A673 (cell line): ENCODE results near the gene COX6B2. TPM values are rescaled to one million over a fixed set of nuclear protein-coding genes. Genes with fewer than 3 reads are reported as not detected.
A peak's percentile ranks its signal among the peaks of the same experiment; 100 is the strongest.

Experiments
- BruUV-seq: library from RNA; stranded (reverse); fragments of 400-500 nt; replicated peaks from 2 replicates; lab custom pipeline; 2021; lab: Mats Ljungman, UMichigan
- CTCF ChIA-PET: fragments of 300-600 bp; sonication (Branson Sonifier 250); formaldehyde crosslinking; loops from one replicate; lab custom pipeline; 2022; ENCODE audit warnings: antibody characterized with exemption; lab: Charles Lee
- POLR2A ChIA-PET: fragments of 300-600 bp; sonication (Branson Sonifier 250); formaldehyde crosslinking; loops from one replicate; lab custom pipeline; 2022; ENCODE audit warnings: antibody characterized with exemption; ENCODE audit not compliant: low non-redundant PET; lab: Charles Lee
- DNase-seq: peaks from one replicate; pipeline ENCODE4 v3.0.0-alpha.2; 2015; ENCODE audit warnings: low spot score
- H3K27ac ChIP-seq: fragments of 200-600 bp; sonication (generic); 2 replicates; pipeline ENCODE4 v1.5.1; 2016; ENCODE audit warnings: mixed run types, low read depth, mild to moderate bottlenecking, mixed read lengths, antibody characterized with exemption, low read length; ENCODE audit not compliant: poor library complexity, severe bottlenecking
- H3K27me3 ChIP-seq: fragments of 200-600 bp; sonication (generic); replicated peaks from 2 replicates; pipeline ENCODE4 v1.6.1; 2017; ENCODE audit warnings: mixed run types, low read depth, mild to moderate bottlenecking, mixed read lengths, antibody characterized with exemption, low read length; ENCODE audit not compliant: insufficient read depth, poor library complexity
- H3K36me3 ChIP-seq: fragments of 200-600 bp; sonication (generic); 2 replicates; pipeline ENCODE4 v1.6.1; 2016; ENCODE audit warnings: mixed run types, mild to moderate bottlenecking, mixed read lengths, antibody characterized with exemption, low read length; ENCODE audit not compliant: insufficient read depth, poor library complexity, severe bottlenecking
- H3K4me1 ChIP-seq: fragments of 200-600 bp; sonication (generic); 2 replicates; pipeline ENCODE4 v1.6.1; 2017; ENCODE audit warnings: mixed run types, mild to moderate bottlenecking, mixed read lengths, antibody characterized with exemption, low read length; ENCODE audit not compliant: insufficient read depth, poor library complexity, severe bottlenecking
- H3K4me3 ChIP-seq: fragments of 200-600 bp; sonication (generic); 2 replicates; pipeline ENCODE4 v1.5.1; 2016; ENCODE audit warnings: low read depth, mixed run types, mild to moderate bottlenecking, mixed read lengths, low read length; ENCODE audit not compliant: poor library complexity, severe bottlenecking
- H3K9me3 ChIP-seq: fragments of 200-600 bp; sonication (generic); 2 replicates; pipeline ENCODE4 v1.6.1; 2016; ENCODE audit warnings: mixed run types, low read depth, mild to moderate bottlenecking, mixed read lengths, antibody characterized with exemption, low read length; ENCODE audit not compliant: poor library complexity, severe bottlenecking
- EZH2 ChIP-seq: fragments of 200-600 bp; sonication (generic); IDR thresholded peaks from 2 replicates; pipeline ENCODE4 v1.6.1; 2017; ENCODE audit warnings: borderline replicate concordance, low read depth, mild to moderate bottlenecking, mixed read lengths, antibody characterized with exemption, low read length; ENCODE audit not compliant: poor library complexity, severe bottlenecking
- intact Hi-C: fragments of 100-400 bp; cut with micrococcal nuclease; formaldehyde crosslinking; loops from one replicate; pipeline ENCODE4 v1.10.0; 2022; ENCODE audit not compliant: unreplicated experiment
- total RNA-seq: library from RNA; stranded (reverse); gene quantifications from 2 replicates; pipeline ENCODE4 v1.2.3, GENCODE V29; 2021
- TF ChIP-seq, protein P1 (sequence below): fragments of 300-800, 200-600 bp; sonication (generic); conservative IDR thresholded peaks from 2 replicates; pipeline ENCODE4 v1.5.1; 2017; ENCODE audit warnings: low read depth, mild to moderate bottlenecking, antibody characterized with exemption, low read length, moderate library complexity, mixed read lengths

Gene COX6B2
- total RNA-seq, 1 experiment from 2014 or later, result not detected

DNA sequence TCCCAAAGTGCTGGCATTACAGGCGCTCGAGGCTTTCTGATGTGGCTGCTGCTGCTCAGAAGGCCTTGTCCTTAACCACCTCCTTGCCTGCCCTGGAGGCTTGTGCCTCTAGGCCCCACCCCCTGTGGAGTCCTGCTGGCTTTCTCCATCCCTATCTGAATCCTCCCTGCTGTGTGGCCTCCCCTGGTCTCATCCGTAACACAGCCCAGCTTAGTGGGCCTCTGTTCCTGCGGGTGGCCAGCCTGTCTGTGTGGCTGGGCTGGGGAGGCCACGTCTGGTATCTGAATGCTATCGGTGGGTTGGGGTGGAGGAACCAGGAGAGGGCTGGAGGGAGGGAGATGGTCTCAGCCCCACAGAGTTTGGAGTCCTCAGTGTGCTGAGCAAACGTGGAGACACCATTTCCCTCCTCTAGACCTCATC is 36.0 kb upstream of the COX6B2 start:
- no peak overlapping the region for H3K4me3 ChIP-seq
- peaks cover 22% of the 10 kb centered on the region for H3K4me1 ChIP-seq
- BruUV-seq, result no TSS peak
- peaks cover 38% of the 10 kb centered on the region for H3K36me3 ChIP-seq
- TF ChIP-seq, protein P1, sequence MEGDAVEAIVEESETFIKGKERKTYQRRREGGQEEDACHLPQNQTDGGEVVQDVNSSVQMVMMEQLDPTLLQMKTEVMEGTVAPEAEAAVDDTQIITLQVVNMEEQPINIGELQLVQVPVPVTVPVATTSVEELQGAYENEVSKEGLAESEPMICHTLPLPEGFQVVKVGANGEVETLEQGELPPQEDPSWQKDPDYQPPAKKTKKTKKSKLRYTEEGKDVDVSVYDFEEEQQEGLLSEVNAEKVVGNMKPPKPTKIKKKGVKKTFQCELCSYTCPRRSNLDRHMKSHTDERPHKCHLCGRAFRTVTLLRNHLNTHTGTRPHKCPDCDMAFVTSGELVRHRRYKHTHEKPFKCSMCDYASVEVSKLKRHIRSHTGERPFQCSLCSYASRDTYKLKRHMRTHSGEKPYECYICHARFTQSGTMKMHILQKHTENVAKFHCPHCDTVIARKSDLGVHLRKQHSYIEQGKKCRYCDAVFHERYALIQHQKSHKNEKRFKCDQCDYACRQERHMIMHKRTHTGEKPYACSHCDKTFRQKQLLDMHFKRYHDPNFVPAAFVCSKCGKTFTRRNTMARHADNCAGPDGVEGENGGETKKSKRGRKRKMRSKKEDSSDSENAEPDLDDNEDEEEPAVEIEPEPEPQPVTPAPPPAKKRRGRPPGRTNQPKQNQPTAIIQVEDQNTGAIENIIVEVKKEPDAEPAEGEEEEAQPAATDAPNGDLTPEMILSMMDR, result no peak
- no peak for TF ChIP-seq EZH2
- DNase-seq, result peak; percentile 49
- no peaks in the 10 kb centered on the region for H3K9me3 ChIP-seq
- no peak overlapping the region for H3K27ac ChIP-seq
- ChIA-PET POLR2A (interaction anchor here (0.6 kb wide), 1 partner anchor 17 kb away, joined by 3 read pairs; the partner anchor contains the start of gene UBE2S), CTCF (no interaction called here)
- intact Hi-C loops, result no loop called here
- H3K27me3 ChIP-seq, result no peaks in the 10 kb centered on the region

DNA sequence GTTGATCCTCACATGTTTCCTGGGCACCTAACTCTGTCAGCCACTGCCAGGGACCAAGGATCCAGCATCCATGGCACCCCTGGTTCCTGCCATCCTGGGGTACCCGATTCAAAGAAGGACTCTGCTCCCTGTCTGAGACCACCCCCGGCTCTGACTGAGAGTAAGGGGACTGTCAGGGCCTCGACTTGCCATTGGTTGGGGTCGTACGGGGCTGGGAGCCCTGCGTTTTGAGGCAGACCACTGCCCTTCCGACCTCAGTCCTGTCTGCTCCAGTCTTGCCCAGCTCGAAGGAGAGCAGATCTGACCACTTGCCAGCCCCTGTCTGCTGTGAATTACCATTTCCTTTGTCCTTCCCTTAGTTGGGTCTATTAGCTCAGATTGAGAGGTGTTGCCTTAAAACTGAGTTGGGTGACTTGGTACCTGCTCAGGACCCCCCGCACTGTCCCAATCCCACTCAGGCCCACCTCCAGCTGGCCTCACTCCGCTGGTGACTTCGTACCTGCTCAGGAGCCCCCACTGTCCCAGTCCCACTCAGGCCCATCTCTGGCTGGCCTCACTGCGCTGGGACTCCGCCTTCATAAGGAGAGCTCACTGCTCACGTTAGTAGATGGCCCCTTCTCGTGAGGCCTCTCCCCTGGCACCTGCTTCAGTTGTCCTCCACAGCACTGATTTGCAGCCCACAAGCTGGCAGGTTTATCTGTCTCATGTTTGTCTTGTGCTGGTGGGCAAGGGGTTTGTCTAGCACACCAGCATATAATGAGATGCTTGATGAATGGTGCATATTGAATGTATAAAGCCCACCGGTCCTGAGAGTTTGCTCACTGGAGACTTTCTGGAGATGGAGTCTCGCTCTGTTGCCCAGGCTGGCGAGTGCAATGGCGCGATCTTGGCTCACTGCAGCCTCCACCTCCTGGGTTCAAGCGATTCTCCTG is 35.1 kb upstream of the COX6B2 start:
- POLR2A ChIA-PET, result interaction anchor here (0.9 kb wide), 1 partner anchor 18 kb away, joined by 12 read pairs; the partner anchor contains the start of gene UBE2S

DNA sequence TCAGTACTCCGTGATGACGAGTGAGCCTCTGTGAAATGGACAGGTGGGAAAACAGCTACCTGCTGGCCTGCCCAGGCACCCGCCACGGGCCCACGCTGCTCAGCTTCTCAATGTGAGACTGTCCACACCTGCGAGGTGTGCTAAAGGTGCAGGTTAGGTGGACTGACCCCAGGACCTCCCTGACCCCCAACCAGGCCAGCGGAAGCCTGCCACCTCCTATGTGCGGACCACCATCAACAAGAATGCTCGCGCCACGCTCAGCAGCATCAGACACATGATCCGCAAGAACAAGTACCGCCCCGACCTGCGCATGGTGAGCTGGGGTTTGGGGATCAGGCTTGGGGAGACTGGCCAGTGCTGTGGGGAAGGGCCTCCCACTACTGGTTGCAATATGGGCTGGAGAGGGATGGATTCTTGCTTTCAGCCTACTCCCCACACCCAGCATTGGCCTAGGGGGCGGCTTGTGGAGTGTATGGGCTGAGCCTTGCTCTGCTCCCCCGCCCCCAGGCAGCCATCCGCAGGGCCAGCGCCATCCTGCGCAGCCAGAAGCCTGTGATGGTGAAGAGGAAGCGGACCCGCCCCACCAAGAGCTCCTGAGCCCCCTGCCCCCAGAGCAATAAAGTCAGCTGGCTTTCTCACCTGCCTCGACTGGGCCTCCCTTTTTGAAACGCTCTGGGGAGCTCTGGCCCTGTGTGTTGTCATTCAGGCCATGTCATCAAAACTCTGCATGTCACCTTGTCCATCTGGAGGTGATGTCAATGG is 33.4 kb upstream of the COX6B2 start:
- ChIA-PET CTCF (no interaction called here), POLR2A (no interaction called here)
- DNase-seq, result no peak
- Histone ChIP-seq H3K36me3 (peaks cover 38% of the 10 kb centered on the region), H3K4me3 (peak overlapping the region; percentile 98), H3K9me3 (no peaks in the 10 kb centered on the region), H3K4me1 (peaks cover 32% of the 10 kb centered on the region), H3K27me3 (no peaks in the 10 kb centered on the region), H3K27ac (peak overlapping the region; percentile 88)
- intact Hi-C loops, result loop anchor here (10.0 kb wide), 1 partner anchor 83 kb away; no protein-coding TSS in a partner anchor
- no TSS peak for BruUV-seq
- no peak for TF ChIP-seq EZH2
- TF ChIP-seq, protein P1, result no peak

More for the DNA sequence above, 35.1 kb upstream of the COX6B2 start:
- no peak for DNase-seq
- CTCF ChIA-PET, result no interaction called here
- no TSS peak for BruUV-seq
- H3K27me3 ChIP-seq, result no peaks in the 10 kb centered on the region
- peaks cover 38% of the 10 kb centered on the region for H3K36me3 ChIP-seq
- TF ChIP-seq EZH2, result no peak
- TF ChIP-seq, protein P1, result no peak
- H3K4me3 ChIP-seq, result no peak overlapping the region
- H3K27ac ChIP-seq, result peak overlapping the region; percentile 88
- H3K9me3 ChIP-seq, result no peaks in the 10 kb centered on the region
- H3K4me1 ChIP-seq, result peaks cover 26% of the 10 kb centered on the region
- intact Hi-C loops, result loop anchor here (10.0 kb wide), 1 partner anchor 85 kb away; no protein-coding TSS in a partner anchor
